ENCODE measurements around the gene PLA2R1.
"Not testable (repeated sequence)": the region's sequence is repeated elsewhere in the genome, so short reads cannot be mapped to it uniquely, and the experiment has no call there.

PLA2R1 gene

GRCh38 chr2:159976527-159977160 lies 85.8 kb downstream of the PLA2R1 start:
- no peak for DNase-seq

- no peak for DNase-seq
Measured at GRCh38 chr2:159973325-159973724, 89.1 kb downstream of the PLA2R1 start.

GRCh38 chr2:159971365-159972152 lies 90.9 kb downstream of the PLA2R1 start:
- peak; percentile 2 to 91 (median 53) for DNase-seq

GRCh38 chr2:159970548-159970947 lies 91.9 kb downstream of the PLA2R1 start:
- peak in 1 of 3 experiments; percentile 0 for DNase-seq

GRCh38 chr2:159968279-159968900 lies 94.0 kb downstream of the PLA2R1 start:
- DNase-seq, result peak; percentile 15 to 54 (median 22)

GRCh38 chr2:159963700-159964099 lies 98.7 kb downstream of the PLA2R1 start:
- DNase-seq, result no peak

- not testable (repeated sequence) for DNase-seq
Measured at GRCh38 chr2:159962513-159962912, 99.9 kb downstream of the PLA2R1 start.

- DNase-seq, result no peak
Measured at GRCh38 chr2:159961451-159961850, 101.0 kb downstream of the PLA2R1 start.

GRCh38 chr2:159961037-159961436 lies 101.4 kb downstream of the PLA2R1 start:
- DNase-seq, result peak in 2 of 3 experiments; percentile 12 to 62

- peak in 1 of 3 experiments; percentile 6 for DNase-seq
Measured at GRCh38 chr2:159960414-159960813, 102.0 kb downstream of the PLA2R1 start.

- DNase-seq, result no peak
Measured at GRCh38 chr2:159959136-159959535, 103.3 kb downstream of the PLA2R1 start.

- DNase-seq, result no peak
Measured at GRCh38 chr2:159953136-159953823, 109.1 kb downstream of the PLA2R1 start.

- peak in 1 of 3 experiments; percentile 69 for DNase-seq
Measured at GRCh38 chr2:159946326-159946999, 116.0 kb downstream of the PLA2R1 start.

GRCh38 chr2:159944874-159945273 lies 117.5 kb downstream of the PLA2R1 start:
- DNase-seq, result no peak

GRCh38 chr2:159942146-159942545 lies 120.3 kb downstream of the PLA2R1 start:
- no peak for DNase-seq

GRCh38 chr2:159941729-159942128 lies 120.7 kb downstream of the PLA2R1 start:
- no peak for DNase-seq

GRCh38 chr2:159939946-159940345 lies 122.5 kb downstream of the PLA2R1 start:
- DNase-seq, result peak in 2 of 3 experiments; percentile 19 to 39

GRCh38 chr2:159938395-159938794 lies 124.0 kb downstream of the PLA2R1 start:
- DNase-seq, result no peak

GRCh38 chr2:159936471-159936870 lies 125.9 kb downstream of the PLA2R1 start:
- DNase-seq, result no peak

GRCh38 chr2:159933727-159934049 lies 128.7 kb downstream of the PLA2R1 start:
- no peak for DNase-seq

GRCh38 chr2:159933040-159933726 lies 129.2 kb downstream of the PLA2R1 start:
- DNase-seq, result no peak

- DNase-seq, result no peak
Measured at GRCh38 chr2:159926695-159927094, 135.7 kb downstream of the PLA2R1 start.

All from NCI-H1417 (cell line).